Activated naive CD4-positive, alpha-beta T cell treated with Interleukin-2 at 50 U/mL for 16 hours (primary cell): ENCODE results near the gene EWSR1.
"Not testable (repeated sequence)": the region's sequence is repeated elsewhere in the genome, so short reads cannot be mapped to it uniquely, and the experiment has no call there.

Source experiments
- DNase-seq: peaks from one replicate; pipeline ENCODE4 v3.0.0-alpha.2; 2020

The EWSR1 gene

DNA sequence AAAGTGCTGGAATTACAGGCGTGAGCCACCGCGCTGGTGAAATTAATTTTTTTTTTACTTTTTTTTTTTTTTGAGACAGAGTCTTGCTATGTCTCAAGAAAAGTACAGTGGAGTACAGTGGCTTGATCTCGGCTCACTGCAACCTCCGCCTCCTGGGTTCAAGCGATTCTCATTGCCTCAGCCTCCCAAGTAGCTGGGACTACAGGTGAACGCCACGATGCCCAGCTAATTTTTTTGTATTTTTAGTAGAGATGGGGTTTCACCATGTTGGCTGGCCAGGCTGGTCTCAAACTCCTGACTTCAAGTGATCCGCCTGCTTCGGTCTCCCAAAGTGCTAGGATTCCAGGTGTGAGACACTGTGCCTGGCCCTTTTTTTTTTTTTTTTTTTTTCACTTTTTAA, 20.2 kb upstream of the EWSR1 start:
- not testable (repeated sequence) for DNase-seq

DNA sequence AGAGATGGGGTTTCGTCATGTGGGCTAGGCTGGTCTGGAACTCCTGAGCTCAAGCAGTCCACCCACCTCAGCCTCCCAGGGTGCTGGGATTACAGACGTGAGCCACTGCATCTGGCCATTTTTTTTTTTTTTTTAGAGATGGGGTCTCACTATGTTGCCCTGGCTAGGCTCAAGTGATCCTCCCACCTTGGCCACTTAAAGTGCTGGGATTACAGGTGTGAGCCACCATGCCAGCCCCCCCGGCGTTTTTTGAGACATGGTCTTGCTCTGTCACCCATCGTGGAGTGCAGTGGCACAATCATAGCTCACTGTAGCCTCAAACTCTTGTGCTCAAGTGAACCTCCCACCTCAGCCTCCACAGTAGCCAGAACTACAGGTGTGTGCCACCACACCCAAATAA, 16.8 kb upstream of the EWSR1 start:
- no peak for DNase-seq

DNA sequence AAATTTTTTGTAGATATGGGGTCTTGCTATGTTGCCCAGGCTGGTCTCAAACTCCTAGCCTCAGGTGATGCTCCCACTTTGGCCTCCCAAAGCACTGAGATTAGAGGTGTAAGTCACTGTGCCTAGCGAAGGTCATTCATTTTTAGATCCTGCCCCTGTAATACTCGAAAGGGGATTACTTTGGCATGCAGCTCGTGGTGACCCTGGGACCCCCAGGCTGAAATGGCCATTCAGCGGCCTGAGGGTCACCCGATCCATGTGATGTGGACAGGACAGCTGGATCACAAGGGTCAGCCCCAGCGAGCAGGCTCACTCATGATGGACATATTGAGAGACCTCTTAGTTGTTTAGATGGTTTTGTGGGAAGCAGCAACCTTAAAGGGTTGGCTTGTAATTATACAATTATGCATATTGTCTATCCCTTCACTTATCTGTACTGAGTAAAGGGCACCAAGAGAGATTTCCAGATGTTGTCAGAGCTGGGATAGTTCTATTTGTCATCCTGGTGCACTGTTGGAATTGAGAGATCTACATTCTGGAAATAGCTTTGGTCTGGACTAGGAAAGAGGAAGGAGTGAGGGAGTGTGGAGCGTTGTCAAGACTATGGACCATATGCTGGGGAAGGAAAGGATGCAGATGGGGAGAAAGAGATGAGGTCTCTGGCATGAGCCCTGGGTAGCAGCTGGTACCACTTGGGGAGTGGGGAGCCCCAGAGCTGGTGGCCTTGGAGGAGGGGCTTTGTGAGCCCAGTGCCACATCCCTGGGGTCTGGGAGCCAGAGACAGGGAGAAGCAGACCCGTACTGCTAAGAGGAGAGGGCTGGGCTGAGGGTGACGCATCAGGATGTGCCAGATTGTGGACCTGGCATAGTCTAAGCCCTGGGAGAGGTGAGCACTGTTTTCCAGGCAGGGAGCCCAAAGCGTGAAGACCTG, 15.8 kb upstream of the EWSR1 start:
- no peak for DNase-seq

DNA sequence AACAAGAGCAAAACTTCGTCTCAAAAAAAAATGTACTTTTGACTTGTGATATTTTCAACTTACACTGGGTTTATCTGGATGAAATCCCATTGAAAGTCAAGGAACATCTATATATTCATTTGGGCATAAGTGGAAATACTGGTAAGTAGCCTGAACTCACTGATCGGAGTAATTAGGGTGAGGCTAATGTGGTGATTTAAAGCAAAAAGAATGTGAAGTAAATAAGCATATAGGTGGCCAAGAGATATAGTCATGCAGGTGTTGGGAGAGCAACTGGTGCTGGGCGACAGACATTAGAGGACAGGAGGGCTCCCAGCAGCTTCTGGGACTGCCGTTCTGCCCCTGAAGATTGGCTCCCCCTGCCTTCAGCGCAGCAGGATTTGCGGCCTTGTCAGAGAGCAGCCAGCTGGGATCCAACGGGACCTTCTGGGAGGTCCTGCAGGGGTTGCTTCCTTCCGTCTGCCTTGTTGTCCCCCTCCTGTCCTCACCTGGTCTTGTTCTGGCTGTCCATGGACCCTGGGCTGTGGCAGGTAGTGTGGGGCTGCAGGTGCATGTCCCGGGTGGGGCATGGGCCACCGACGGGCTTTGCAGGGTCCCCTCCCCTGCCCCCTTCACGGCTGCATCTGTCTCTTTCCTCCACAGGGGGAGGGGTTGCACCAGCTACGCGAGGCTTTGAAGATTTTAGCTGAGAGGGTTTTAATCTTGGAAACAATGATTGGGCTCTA, 14.3 kb upstream of the EWSR1 start:
- no peak for DNase-seq

DNA sequence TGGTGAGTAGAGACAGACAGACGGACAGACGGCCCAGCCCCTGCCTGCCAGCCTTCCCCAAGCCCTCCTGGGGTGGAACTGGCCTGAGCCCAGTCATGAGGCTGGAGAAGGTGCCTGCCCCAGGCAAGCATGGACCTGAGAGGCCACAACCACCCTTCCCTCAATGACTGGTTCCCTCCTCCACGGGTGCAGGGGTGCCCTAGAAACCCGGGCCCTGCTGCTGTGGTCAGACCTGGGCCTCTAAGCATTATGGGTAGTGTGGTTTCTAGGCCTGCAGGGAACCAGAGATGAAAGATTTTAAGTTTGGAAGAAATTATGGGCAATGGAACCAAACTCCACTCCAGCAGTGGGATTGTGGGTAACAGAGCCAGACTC, 13.8 kb upstream of the EWSR1 start:
- DNase-seq, result no peak

DNA sequence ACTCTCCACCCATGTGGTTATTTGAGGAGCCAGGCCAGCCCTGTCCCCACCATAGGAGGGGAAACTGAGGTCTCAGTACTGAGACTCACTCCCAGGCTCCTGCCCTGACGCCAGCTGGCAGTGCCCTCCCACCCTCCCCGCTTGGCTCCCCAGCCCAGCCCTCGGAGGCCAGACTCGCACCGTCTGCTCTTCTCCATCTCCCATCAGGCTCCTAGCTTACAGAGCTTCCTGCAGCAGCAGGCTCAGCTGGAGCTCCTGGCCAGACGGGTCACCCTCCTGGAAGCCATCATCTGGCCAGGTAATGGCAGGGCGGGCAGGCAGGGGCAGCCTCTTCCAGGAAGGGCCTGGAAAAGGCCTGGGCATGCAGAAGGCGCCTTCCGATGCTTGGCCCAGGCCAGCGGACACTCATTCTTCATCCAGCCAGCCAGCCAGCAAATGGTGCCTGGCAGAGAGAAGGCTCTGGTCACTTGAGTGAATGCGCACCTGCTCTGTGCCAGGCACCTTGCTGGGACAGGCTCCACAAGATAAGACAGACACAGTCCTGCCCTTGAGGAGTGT, 12.9 kb upstream of the EWSR1 start:
- no peak for DNase-seq

DNA sequence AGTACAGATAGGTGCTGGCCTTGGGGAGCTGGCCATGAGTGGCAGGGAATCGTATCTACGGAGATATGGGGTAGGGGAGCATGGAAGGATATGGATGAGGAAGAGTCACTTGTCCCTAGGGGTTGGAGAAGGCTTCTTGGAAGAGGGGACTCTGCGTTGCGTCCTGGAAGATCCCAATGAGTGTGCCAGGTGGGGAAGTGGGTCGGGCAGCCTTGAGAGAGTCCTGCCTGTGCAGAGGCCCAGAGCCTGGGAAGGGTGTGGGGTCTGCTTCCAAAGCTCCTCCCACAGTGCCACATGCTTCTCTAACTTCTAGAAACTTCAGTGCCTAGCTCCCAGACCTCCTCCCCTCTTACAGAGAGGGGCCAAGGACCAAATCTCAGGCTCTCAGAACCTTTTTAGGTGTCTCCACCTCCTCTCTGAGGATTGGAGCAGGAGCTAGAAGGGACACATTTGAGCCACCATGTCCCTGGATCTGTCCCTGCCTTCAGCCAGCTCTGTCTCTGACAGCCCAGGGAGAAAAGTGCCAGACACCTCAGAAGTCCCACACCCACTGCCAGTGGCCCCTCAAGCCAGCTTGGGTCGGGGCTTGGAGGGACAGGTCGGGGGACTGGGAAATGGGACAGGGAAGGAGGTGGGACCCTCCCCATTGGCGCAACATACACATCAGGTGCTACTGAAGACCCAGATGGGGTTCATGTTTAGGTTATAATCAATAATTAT, 11.3 kb upstream of the EWSR1 start:
- no peak for DNase-seq

DNA sequence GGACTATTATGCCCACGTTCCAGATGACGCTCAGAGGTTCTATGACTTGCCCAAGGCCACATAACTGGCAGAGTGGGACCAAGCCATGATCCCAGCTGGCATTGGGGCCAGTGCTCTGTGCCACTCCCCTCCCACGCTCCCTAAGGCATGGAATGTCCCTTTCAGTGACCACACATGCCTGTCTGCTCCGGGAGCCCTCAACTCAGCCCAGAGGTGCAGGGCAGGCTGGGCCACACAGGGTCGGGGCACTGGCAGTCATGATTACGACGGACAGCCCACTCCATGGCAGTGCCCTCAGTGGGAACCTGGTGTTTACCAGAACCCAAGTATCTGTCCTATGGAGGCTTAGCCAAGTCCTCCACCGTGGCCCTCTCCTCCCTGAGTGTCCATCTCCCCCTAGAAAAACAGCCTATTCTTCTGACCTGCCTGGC, 10.3 kb upstream of the EWSR1 start:
- no peak for DNase-seq

DNA sequence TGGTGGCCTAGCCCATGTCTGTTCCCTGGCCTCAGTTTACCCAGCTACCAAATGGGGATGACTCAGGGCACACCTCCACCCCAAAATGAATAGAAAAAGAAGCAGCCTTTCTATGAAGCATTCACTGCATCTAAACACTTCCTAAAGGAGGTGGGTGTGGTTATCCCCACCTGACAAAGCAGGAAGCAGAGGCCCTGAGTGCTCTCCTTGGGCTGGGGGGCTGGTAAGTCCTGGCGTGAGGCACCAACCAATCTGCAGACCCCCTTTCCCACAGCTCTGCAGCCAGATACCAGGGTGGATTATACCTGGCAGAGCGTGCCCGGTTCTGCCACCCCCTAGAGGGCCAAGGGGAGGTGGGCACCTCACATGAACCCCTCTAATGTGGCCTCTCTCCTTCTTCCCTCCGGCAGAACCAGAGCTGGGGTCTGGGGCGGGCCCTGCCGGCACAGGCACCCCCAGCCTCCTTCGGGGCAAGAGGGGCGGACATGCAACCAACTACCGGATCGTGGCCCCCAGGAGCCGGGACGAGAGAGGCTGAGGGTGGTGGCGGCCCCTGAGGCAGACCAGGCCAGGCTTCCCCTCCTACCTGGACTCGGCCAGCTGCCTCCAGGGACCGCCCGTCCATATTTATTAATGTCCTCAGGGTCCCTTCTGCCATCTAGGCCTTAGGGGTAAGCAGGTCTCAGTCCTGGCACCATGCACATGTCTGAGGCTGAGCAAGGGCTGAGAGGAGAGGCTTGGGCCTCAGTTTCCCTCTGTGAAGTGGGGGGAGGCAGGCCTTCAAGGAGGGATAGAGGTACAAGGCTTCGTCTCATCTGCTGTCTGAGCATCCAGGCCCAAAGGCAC, 9.4 kb upstream of the EWSR1 start:
- DNase-seq, result no peak

DNA sequence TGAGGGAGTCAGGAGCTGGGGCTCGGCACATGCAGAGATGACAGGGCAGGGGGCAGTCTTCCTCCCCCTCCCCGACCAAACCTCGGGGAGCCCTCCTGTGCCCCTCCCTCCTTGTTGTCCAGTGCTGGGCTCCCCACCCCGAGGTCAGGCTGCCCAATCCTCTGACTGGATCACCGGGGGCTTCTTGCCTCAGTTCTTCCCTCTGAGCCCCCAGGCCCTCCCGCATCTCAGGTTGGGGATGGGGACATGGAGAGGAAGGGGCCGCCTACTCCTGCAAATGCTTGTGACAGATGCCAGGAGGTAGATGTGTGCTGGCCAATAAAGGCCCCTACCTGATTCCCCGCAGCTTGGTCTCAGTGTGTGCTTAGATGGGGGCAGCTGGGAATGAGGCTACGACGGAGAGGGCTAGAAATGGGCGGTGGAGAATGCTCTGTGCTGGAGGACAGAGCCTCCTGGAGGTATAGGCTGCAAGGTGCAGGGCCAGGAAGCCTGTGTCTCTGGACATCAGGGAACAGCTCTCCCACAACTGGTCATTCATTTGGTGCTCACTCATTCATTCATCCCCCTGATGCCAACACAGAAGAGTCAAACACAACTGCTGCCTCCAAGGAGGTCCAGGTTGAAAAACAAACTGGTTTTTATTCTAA, 8.7 kb upstream of the EWSR1 start:
- no peak for DNase-seq

DNA sequence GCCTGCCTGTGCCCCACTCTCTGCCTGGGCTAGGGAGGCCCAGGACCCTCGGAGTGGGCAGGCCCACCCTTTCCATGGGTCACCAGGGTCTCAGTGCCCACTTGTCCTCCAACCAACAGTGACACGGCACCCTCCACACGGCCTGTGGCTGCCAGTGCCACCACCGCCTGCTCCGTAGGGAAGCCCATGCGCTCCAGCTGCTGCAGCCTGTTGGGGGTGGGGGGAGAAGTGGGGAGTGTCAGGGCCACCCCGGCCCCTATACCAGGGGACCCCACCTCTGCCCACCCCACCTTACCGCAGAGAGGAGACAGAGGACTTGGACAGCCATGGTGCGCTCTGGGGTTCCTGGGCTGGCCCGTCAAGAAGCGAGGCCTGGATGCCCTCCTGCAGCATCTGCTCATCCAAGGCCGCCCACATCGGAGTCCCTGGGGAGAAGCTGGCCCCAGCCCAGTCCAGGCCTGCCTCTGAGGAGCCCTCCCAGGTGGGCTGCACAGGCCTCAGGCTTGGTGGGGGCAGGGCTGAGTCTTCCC, 8.0 kb upstream of the EWSR1 start:
- no peak for DNase-seq

DNA sequence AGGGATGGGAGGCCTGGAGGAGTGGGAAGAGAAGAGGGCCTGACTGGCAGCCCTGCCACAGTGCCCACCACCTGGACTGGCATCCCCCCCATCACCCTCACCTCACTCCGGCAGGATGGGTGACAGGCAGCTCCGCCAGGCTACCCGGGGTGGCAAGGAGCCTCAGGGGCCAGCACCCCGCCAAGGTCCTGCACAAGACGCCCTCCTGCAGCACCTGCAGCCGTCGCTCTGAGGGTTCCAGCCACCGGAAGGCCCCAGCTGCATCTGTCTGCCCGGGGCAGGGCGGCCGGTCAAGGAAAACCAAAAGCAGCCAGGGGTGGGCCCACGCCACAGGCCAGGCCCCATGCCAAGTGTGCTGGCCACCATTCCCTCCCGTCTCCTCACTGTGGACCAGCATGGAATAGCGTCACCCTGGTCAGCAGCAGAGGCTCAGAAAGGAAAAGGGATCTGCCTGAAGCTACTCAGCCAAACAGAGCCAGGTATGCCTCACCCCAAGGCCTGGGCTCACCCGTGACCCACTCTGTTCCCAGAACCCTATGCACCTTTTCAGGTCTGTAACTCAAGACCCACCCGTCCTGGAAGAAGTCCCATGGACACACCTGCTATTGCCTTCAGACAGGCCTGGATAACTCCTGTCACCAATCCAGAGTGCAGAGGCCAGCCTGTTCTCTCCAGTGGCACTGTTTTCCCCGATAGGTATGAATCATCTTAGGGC, 7.3 kb upstream of the EWSR1 start:
- no peak for DNase-seq

DNA sequence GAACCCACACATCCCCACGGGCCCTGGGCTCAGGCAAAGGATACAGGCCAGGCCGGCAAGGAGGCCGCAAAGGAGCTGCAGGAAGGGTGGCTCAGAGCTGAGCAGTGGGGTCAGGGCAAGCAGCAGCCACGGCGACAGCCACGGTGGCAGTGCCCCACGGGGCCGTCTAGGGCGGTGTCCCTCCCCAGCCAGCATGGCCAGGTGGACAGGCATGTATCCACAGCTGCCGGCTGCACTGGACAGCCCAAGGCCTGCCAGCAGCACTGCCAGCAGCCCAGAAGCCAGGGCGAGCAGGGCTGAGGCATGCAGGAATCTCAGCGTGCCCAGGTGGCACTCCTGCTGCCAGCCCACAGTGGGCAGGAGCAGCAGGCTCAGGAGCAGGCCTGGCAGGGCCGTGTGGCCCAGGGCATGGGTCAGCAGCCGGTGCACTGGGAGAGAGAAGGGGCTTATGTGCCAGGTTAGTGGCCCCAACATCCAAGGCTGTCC, 4.2 kb upstream of the EWSR1 start:
- no peak for DNase-seq

DNA sequence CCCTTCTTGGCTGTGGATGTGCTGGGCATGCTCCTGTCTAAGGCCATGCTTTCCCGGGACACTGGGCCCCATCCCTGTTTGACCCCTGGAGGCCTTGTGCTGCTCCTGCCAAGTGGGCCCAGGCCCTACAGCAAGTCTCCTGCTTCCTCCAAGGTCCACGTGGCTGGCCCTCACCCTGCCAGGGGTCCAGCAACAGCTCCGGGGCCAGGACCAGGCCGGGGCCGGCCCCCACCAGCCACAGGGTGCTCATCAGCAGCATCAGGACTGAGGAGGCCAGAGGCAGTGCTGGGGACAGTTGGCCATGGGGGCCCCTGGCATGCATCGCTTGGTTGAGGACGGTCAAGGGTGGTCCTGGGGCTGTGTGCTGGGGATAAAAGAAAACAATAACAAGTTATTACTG, 2.8 kb upstream of the EWSR1 start:
- DNase-seq, result no peak

DNA sequence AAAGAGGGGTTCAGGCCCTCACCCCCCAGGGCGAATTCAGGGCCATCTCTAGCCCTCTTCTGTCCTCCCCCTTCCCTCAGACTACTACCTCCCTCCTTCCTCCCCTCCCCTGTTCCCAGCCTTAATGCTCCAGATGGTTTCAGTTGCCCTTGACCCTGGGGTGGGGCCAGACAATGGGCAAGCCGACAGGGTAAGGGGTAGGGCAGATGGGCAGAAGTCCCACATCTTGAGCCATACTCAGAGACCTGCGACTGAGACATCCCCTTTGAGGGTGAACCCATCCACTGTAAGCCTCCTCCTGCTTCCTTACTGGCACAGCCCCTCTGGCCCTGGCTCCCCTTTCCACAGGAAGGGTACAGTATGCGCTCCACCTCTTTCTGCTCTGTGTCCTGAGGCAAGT, 2.1 kb upstream of the EWSR1 start:
- DNase-seq, result no peak

DNA sequence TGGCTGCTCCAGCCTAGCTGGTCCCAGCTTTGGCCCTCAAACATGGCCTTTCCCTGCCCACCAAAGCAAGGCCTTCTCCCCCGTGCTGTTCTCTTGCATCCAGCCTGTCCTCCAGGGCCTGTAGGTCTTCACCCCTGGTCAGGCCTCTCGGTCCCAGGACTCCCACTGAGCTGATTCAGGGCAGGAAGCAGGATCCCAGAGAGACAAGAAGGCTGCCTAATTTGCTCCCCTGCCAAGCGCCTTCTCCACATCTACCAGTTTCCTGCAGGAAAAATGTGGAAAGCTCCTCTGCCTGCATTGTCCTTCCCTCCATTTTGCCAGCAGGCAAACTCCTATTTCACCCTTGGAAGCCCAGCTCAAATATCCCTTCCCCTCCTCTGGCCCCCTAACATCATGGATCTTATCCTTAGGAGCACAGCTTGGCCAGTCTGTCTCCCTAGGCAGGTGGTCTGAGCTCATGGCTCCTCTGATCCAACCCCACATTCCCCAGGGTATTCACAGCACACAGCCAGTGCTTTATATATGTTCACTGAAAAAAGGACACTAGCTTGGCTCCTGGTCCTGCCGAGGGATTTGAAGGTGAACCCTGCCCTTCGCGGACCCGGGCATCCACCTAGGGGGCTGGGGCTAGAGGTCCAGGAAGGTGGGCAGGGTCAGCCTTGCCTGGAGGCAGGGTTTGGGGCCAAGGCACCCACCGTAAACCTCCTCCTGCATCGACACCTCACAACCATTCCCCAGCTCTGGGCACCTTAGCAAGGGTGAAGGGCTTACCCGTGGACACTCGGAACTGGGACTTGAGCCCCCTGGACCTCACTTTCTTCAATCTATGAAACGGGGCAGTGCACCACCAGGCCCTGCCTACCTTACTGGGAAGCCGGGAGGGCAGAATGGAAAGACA, 1.3 kb upstream of the EWSR1 start:
- DNase-seq, result no peak

DNA sequence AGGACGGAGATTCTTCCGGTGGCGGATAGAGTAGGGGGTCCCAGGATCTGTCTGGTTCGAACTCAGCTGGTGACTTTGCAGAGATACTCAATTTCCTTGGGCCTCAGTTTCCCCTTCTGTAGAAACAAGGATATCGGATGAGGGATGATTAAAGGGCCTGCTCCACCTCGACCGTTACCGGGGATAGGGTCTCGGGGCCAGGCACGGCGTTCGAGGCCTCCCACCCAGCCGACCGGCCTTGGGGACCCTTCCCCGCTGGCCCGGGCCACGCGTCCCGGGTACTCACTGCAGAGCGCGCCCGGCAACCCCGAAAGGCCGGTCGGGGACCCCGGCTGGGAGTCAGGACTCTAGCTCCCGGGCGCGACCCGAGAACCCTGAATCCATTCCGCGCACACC, 608 bp upstream of the EWSR1 start:
- no peak for DNase-seq

DNA sequence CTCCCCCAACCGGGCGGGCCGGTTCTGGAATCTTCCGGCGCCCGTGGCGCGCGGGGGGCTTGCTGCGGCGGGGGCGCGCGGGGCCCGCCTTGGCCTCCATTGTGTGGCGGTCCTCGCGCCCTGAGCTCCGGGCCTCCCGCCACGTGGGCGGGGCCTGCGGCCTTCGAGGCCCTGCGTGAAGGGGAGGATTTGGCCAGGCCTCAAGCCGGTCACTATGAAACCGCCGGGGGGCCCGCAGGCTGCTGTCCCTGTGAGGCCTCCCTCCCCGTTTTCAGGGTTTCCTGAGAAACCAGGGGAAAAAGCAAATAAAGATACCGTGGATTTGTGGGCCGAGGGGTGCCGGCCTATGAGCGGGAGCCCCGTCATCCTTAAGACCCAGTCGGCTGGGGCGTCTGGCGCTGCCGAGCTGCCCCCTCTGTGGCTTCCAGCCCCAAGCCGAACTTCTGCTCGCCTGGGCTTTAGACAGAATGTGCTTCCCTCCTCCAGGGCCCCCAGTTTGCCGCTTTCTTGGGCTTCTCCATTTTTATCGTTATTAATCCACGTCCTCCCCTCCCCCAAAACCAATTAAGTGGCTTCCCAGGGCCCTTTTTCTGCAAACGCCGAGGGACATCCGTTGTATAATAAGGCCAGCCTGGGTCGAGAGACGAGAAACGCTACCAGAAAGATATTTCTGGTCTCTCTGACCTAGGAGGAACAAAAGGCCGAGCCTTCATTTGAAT, 602 bp downstream of the EWSR1 start:
- DNase-seq, result peak; percentile 59

DNA sequence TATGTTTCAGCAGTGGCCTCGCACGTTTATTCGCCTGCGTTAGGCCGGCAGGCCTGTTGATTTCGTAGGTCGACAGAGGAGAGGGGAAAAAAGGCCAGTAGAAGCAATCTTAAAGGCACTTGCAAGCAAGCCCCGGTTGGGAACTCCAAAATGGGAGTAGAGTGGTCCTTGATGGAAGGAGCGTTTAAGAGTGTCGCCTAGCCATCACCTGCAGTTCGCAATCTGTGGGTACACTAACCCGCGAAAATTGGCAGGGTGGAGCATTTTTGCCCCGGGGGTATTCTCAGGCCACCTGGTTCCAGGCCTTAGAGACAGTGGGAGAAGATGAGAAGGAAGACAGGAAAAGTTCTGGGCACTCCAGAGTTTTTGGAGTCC, 1.1 kb downstream of the EWSR1 start:
- no peak for DNase-seq
